Smooth muscle cell (in vitro differentiated cells): ENCODE results near the gene SGCE. TPM values are rescaled to one million over a fixed set of nuclear protein-coding genes. Genes with fewer than 3 reads are reported as not detected.
A peak's percentile ranks its signal among the peaks of the same experiment; 100 is the strongest.

Experiments
- DNase-seq: peaks from one replicate; lab custom pipeline; 2025; ENCODE audit not compliant: unreplicated experiment; lab: John Stamatoyannopoulos, UW
- H2AFZ ChIP-seq: fragments of 200-600 bp; sonication (generic); 2 replicates; pipeline ENCODE4 v1.6.0; 2016; ENCODE audit warnings: antibody characterized with exemption, low read depth, mild to moderate bottlenecking
- H3F3A ChIP-seq: fragments of 200-600 bp; sonication (generic); 2 replicates; pipeline ENCODE4 v1.6.0; 2017; ENCODE audit warnings: antibody characterized with exemption, low read depth
- H3K27ac ChIP-seq: fragments of 200-600 bp; sonication (generic); 2 replicates; pipeline ENCODE4 v1.5.1; 2016; ENCODE audit warnings: low read depth, mild to moderate bottlenecking
- H3K27me3 ChIP-seq: fragments of 200-600 bp; sonication (generic); 2 replicates; pipeline ENCODE4 v1.6.1; 2016; ENCODE audit warnings: low read depth, mild to moderate bottlenecking
- H3K36me3 ChIP-seq: fragments of 200-600 bp; sonication (generic); 2 replicates; pipeline ENCODE4 v1.5.1; 2016; ENCODE audit warnings: low read depth
- H3K4me1 ChIP-seq: fragments of 200-600 bp; sonication (generic); 2 replicates; pipeline ENCODE4 v1.5.1; 2016; ENCODE audit warnings: low read depth
- H3K4me2 ChIP-seq: fragments of 200-600 bp; sonication (generic); 2 replicates; pipeline ENCODE4 v1.6.0; 2016; ENCODE audit warnings: mild to moderate bottlenecking
- H3K4me3 ChIP-seq: fragments of 200-600 bp; sonication (generic); 2 replicates; pipeline ENCODE4 v1.5.1; 2016; ENCODE audit warnings: mild to moderate bottlenecking
- H3K79me2 ChIP-seq: fragments of 200-600 bp; sonication (generic); 2 replicates; pipeline ENCODE4 v1.6.0; 2016; ENCODE audit warnings: low read depth, mild to moderate bottlenecking
- H3K9ac ChIP-seq: fragments of 200-600 bp; sonication (generic); 2 replicates; pipeline ENCODE4 v1.6.0; 2016; ENCODE audit warnings: low read depth
- H3K9me3 ChIP-seq: fragments of 200-600 bp; sonication (generic); replicated peaks from 2 replicates; pipeline ENCODE4 v1.5.1; 2016; ENCODE audit warnings: low read depth
- H4K20me1 ChIP-seq: fragments of 200-600 bp; sonication (generic); 2 replicates; pipeline ENCODE4 v1.6.0; 2016; ENCODE audit warnings: low read depth
- WGBS: methylation state at CpG from one replicate; pipeline ENCODE4 v1.1.7; 2016; ENCODE audit warnings: low lambda C conversion rate; 5-methylcytosine and 5-hydroxymethylcytosine counted together
- polyA plus RNA-seq: library from polyadenylated mRNA; unstranded; fragments of >200 nt; fragmentation: Nextera tagmentation; extraction: Ambion mirVana; gene quantifications from 2 replicates; pipeline ENCODE4 v1.2.1, GENCODE V29; 2016
- total RNA-seq: library from RNA; depleted of rRNA; stranded (reverse); fragments of >200 nt; gene quantifications from 2 replicates; pipeline ENCODE4 v1.2.3, GENCODE V29; 2014
- TF ChIP-seq, protein P1 (sequence below): fragments of 200-600 bp; sonication (generic); IDR thresholded peaks from 2 replicates; pipeline ENCODE4 v1.5.1; 2017; ENCODE audit warnings: borderline replicate concordance, mild to moderate bottlenecking, antibody characterized with exemption; ENCODE audit not compliant: insufficient read depth, poor library complexity, severe bottlenecking

The SGCE gene
- total and polyA plus RNA-seq, 2 experiments from 2014 or later, result 87.1 to 123 TPM

GRCh38 chr7:94588075-94588474 is 67.9 kb downstream of the SGCE start:
- Histone ChIP-seq H3K79me2 (no peaks in the 10 kb centered on the region), H2AFZ (no peak overlapping the region), H4K20me1 (no peaks in the 10 kb centered on the region), H3K4me3 (no peak overlapping the region), H3K9me3 (no peaks in the 10 kb centered on the region), H3F3A (no peaks in the 10 kb centered on the region), H3K4me2 (no peak overlapping the region), H3K27ac (no peak overlapping the region), H3K4me1 (peaks cover 46% of the 10 kb centered on the region), H3K36me3 (no peaks in the 10 kb centered on the region), H3K27me3 (no peaks in the 10 kb centered on the region), H3K9ac (no peak overlapping the region)
- 82% methylated on average over 2 of the region's 2 CpGs for WGBS
- no peak for DNase-seq
- TF ChIP-seq, protein P1, sequence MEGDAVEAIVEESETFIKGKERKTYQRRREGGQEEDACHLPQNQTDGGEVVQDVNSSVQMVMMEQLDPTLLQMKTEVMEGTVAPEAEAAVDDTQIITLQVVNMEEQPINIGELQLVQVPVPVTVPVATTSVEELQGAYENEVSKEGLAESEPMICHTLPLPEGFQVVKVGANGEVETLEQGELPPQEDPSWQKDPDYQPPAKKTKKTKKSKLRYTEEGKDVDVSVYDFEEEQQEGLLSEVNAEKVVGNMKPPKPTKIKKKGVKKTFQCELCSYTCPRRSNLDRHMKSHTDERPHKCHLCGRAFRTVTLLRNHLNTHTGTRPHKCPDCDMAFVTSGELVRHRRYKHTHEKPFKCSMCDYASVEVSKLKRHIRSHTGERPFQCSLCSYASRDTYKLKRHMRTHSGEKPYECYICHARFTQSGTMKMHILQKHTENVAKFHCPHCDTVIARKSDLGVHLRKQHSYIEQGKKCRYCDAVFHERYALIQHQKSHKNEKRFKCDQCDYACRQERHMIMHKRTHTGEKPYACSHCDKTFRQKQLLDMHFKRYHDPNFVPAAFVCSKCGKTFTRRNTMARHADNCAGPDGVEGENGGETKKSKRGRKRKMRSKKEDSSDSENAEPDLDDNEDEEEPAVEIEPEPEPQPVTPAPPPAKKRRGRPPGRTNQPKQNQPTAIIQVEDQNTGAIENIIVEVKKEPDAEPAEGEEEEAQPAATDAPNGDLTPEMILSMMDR, result no peak

- no peak for DNase-seq
- Histone ChIP-seq H3K27ac (no peak overlapping the region), H3K4me3 (no peak overlapping the region), H3K4me1 (peaks cover 18% of the 10 kb centered on the region), H3K9ac (no peak overlapping the region), H3F3A (no peaks in the 10 kb centered on the region), H3K27me3 (no peaks in the 10 kb centered on the region), H2AFZ (no peak overlapping the region), H3K4me2 (no peak overlapping the region), H3K9me3 (no peaks in the 10 kb centered on the region), H3K79me2 (no peaks in the 10 kb centered on the region), H3K36me3 (no peaks in the 10 kb centered on the region), H4K20me1 (no peaks in the 10 kb centered on the region)
- TF ChIP-seq, protein P1, result no peak
- WGBS, result 100% methylated on average over 1 of the region's 1 CpG
Measured at GRCh38 chr7:94584113-94584512, 71.8 kb downstream of the SGCE start.

- peak overlapping the region; percentile 14 for H3K27ac ChIP-seq
- H3K27me3 ChIP-seq, result no peaks in the 10 kb centered on the region
- no peak overlapping the region for H3K4me3 ChIP-seq
- TF ChIP-seq, protein P1, result no peak
- no peak overlapping the region for H2AFZ ChIP-seq
- peaks cover 7% of the 10 kb centered on the region for H3K9me3 ChIP-seq
- WGBS, result 61% methylated on average over 1 of the region's 1 CpG
- no peak for DNase-seq
- H3K4me1 ChIP-seq, result no peaks in the 10 kb centered on the region
- H4K20me1 ChIP-seq, result no peaks in the 10 kb centered on the region
- H3K36me3 ChIP-seq, result no peaks in the 10 kb centered on the region
- H3K4me2 ChIP-seq, result no peak overlapping the region
- no peaks in the 10 kb centered on the region for H3F3A ChIP-seq
- no peaks in the 10 kb centered on the region for H3K79me2 ChIP-seq
- H3K9ac ChIP-seq, result no peak overlapping the region
Measured at GRCh38 chr7:94580601-94581000, 75.3 kb downstream of the SGCE start.

- no peak overlapping the region for H3K27ac ChIP-seq
Measured at GRCh38 chr7:94579470-94579869, 76.5 kb downstream of the SGCE start.

More at GRCh38 chr7:94579470-94579869, 76.5 kb downstream of the SGCE start:
- no peak overlapping the region for H3K4me3 ChIP-seq
- TF ChIP-seq, protein P1, result no peak
- H3K4me1 ChIP-seq, result no peaks in the 10 kb centered on the region
- H3K4me2 ChIP-seq, result no peak overlapping the region
- peaks cover 8% of the 10 kb centered on the region for H3K36me3 ChIP-seq
- peaks cover 18% of the 10 kb centered on the region for H3K9me3 ChIP-seq
- no peaks in the 10 kb centered on the region for H4K20me1 ChIP-seq
- no peak overlapping the region for H3K9ac ChIP-seq
- no peaks in the 10 kb centered on the region for H3K27me3 ChIP-seq
- DNase-seq, result no peak
- 93% methylated on average over 2 of the region's 2 CpGs for WGBS
- H3F3A ChIP-seq, result no peaks in the 10 kb centered on the region
- H3K79me2 ChIP-seq, result no peaks in the 10 kb centered on the region
- H2AFZ ChIP-seq, result no peak overlapping the region
